HEK293 (cell line): Measurements from ENCODE around the gene USP12.
A peak's percentile ranks its signal among the peaks of the same experiment; 100 is the strongest.

Experiments used
- EGR2 ChIP-seq: fragments of 450-650 bp; formaldehyde crosslinking; IDR thresholded peaks from 2 replicates; pipeline ENCODE4 v1.5.1; 2016; ENCODE audit warnings: low read depth, missing biosample characterization, missing genetic modification characterization
- FEZF1 ChIP-seq: fragments of 450-650 bp; formaldehyde crosslinking; IDR thresholded peaks from 2 replicates; pipeline ENCODE4 v1.5.1; 2016; ENCODE audit warnings: missing biosample characterization, missing genetic modification characterization
- GLIS1 ChIP-seq: fragments of 450-650 bp; formaldehyde crosslinking; IDR thresholded peaks from 2 replicates; pipeline ENCODE4 v1.5.1; 2016; ENCODE audit warnings: missing biosample characterization, missing genetic modification characterization
- INSM2 ChIP-seq: fragments of 450-650 bp; formaldehyde crosslinking; IDR thresholded peaks from 2 replicates; pipeline ENCODE4 v1.5.1; 2016; ENCODE audit warnings: missing biosample characterization, missing genetic modification characterization
- KLF17 ChIP-seq: fragments of 450-650 bp; formaldehyde crosslinking; IDR thresholded peaks from 2 replicates; pipeline ENCODE4 v1.5.1; 2016; ENCODE audit warnings: missing biosample characterization, missing genetic modification characterization
- RBAK ChIP-seq: fragments of 450-650 bp; formaldehyde crosslinking; IDR thresholded peaks from 2 replicates; pipeline ENCODE4 v1.5.1; 2016; ENCODE audit warnings: missing biosample characterization, missing genetic modification characterization
- SP3 ChIP-seq: fragments of 450-650 bp; formaldehyde crosslinking; IDR thresholded peaks from 2 replicates; pipeline ENCODE4 v1.5.1; 2016; ENCODE audit warnings: missing biosample characterization, missing genetic modification characterization
- TCF7L2 ChIP-seq: IDR thresholded peaks from 2 replicates; pipeline ENCODE4 v1.6.1; 2011; ENCODE audit warnings: low read depth, mild to moderate bottlenecking, inconsistent platforms, low read length, moderate library complexity, borderline replicate concordance
- WT1 ChIP-seq: fragments of 450-650 bp; formaldehyde crosslinking; IDR thresholded peaks from 2 replicates; pipeline ENCODE4 v1.5.1; 2016; ENCODE audit warnings: missing biosample characterization, missing genetic modification characterization
- ZBTB1 ChIP-seq: fragments of 450-650 bp; formaldehyde crosslinking; IDR thresholded peaks from 2 replicates; pipeline ENCODE4 v1.5.1; 2016; ENCODE audit warnings: missing biosample characterization, missing genetic modification characterization
- ZBTB10 ChIP-seq: fragments of 450-650 bp; formaldehyde crosslinking; IDR thresholded peaks from 2 replicates; pipeline ENCODE4 v1.5.1; 2016; ENCODE audit warnings: missing biosample characterization, missing genetic modification characterization
- ZBTB26 ChIP-seq: fragments of 450-650 bp; formaldehyde crosslinking; optimal IDR thresholded peaks from 2 replicates; pipeline ENCODE3; 2016; ENCODE audit warnings: missing biosample characterization, mild to moderate bottlenecking, missing genetic modification characterization
- ZEB2 ChIP-seq: fragments of 450-650 bp; formaldehyde crosslinking; IDR thresholded peaks from 2 replicates; pipeline ENCODE4 v1.5.1; 2016; ENCODE audit warnings: missing biosample characterization, missing genetic modification characterization
- ZFHX2 ChIP-seq: fragments of 450-650 bp; formaldehyde crosslinking; conservative IDR thresholded peaks from 2 replicates; pipeline ENCODE4 v1.5.1; 2016; ENCODE audit warnings: missing biosample characterization, missing genetic modification characterization
- ZNF10 ChIP-seq: fragments of 450-650 bp; formaldehyde crosslinking; IDR thresholded peaks from 2 replicates; pipeline ENCODE4 v1.5.1; 2017; ENCODE audit warnings: missing biosample characterization, missing genetic modification characterization
- ZNF157 ChIP-seq: fragments of 450-650 bp; formaldehyde crosslinking; IDR thresholded peaks from 2 replicates; pipeline ENCODE4 v1.5.1; 2016; ENCODE audit warnings: missing biosample characterization, missing genetic modification characterization
- ZNF169 ChIP-seq: fragments of 450-650 bp; formaldehyde crosslinking; IDR thresholded peaks from 2 replicates; pipeline ENCODE4 v1.5.1; 2016; ENCODE audit warnings: missing biosample characterization, missing genetic modification characterization
- ZNF223 ChIP-seq: fragments of 450-650 bp; formaldehyde crosslinking; IDR thresholded peaks from 2 replicates; pipeline ENCODE4 v1.5.1; 2016; ENCODE audit warnings: missing biosample characterization, missing genetic modification characterization
- ZNF362 ChIP-seq: fragments of 450-650 bp; formaldehyde crosslinking; IDR thresholded peaks from 2 replicates; pipeline ENCODE4 v1.5.1; 2016; ENCODE audit warnings: missing biosample characterization, missing genetic modification characterization
- ZNF48 ChIP-seq: fragments of 450-650 bp; formaldehyde crosslinking; IDR thresholded peaks from 2 replicates; pipeline ENCODE4 v1.5.1; 2016; ENCODE audit warnings: missing biosample characterization, missing genetic modification characterization
- ZNF513 ChIP-seq: fragments of 450-650 bp; IDR thresholded peaks from 2 replicates; pipeline ENCODE4 v1.5.1; 2018; ENCODE audit warnings: missing biosample characterization, missing genetic modification characterization
- ZNF645 ChIP-seq: fragments of 450-650 bp; formaldehyde crosslinking; IDR thresholded peaks from 2 replicates; pipeline ENCODE4; 2016; ENCODE audit warnings: missing biosample characterization, missing genetic modification characterization
- ZNF654 ChIP-seq: fragments of 450-650 bp; formaldehyde crosslinking; IDR thresholded peaks from 2 replicates; pipeline ENCODE4 v1.5.1; 2016; ENCODE audit warnings: low read depth, missing biosample characterization, missing genetic modification characterization
- ZNF664 ChIP-seq: fragments of 450-650 bp; formaldehyde crosslinking; IDR thresholded peaks from 2 replicates; pipeline ENCODE4 v1.5.1; 2016; ENCODE audit warnings: missing biosample characterization, missing genetic modification characterization
- ZNF704 ChIP-seq: fragments of 450-650 bp; formaldehyde crosslinking; IDR thresholded peaks from 2 replicates; pipeline ENCODE4 v1.5.1; 2016; ENCODE audit warnings: missing biosample characterization, missing genetic modification characterization
- ZNF777 ChIP-seq: fragments of 450-650 bp; formaldehyde crosslinking; IDR thresholded peaks from 2 replicates; pipeline ENCODE4 v1.5.1; 2017; ENCODE audit warnings: missing biosample characterization, missing genetic modification characterization, borderline replicate concordance
- ZNF843 ChIP-seq: fragments of 450-650 bp; formaldehyde crosslinking; IDR thresholded peaks from 2 replicates; pipeline ENCODE4 v1.5.1; 2016; ENCODE audit warnings: missing biosample characterization, missing genetic modification characterization
- ZSCAN23 ChIP-seq: fragments of 450-650 bp; formaldehyde crosslinking; IDR thresholded peaks from 2 replicates; pipeline ENCODE4 v1.5.1; 2016; ENCODE audit warnings: missing biosample characterization, missing genetic modification characterization
- ZXDB ChIP-seq: fragments of 450-650 bp; formaldehyde crosslinking; IDR thresholded peaks from 2 replicates; pipeline ENCODE4 v1.5.1; 2016; ENCODE audit warnings: missing biosample characterization, missing genetic modification characterization

Gene USP12

GRCh38 chr13:27200413-27201070 lies 28.9 kb upstream of the USP12 start (continued):
- no peak for TF ChIP-seq ZNF654 (tag by site-specific recombination)
- TF ChIP-seq ZNF704: no peak
- TF ChIP-seq WT1 (tag by site-specific recombination): peak; percentile 86
- TF ChIP-seq ZNF223 (tag by site-specific recombination): no peak
- peak; percentile 25; the same call in 1 of the 2 replicates for TF ChIP-seq ZBTB10 (tag by site-specific recombination)
- peak; percentile 80 for TF ChIP-seq KLF17 (tag by site-specific recombination)
- no peak for TF ChIP-seq ZNF664 (tag by site-specific recombination)
- TF ChIP-seq ZNF777 (tag by site-specific recombination): no peak
- no peak for TF ChIP-seq ZNF48 (tag by site-specific recombination)
- no peak for TF ChIP-seq INSM2 (tag by site-specific recombination)
- TF ChIP-seq ZBTB1: no peak
- TF ChIP-seq ZEB2 (tag by site-specific recombination): no peak
- TF ChIP-seq ZXDB (tag by site-specific recombination): no peak
- peak; percentile 67 for TF ChIP-seq ZNF10
- 0 out of 2 replicates have a peak, but pooled peaks have one; percentile 10 for TF ChIP-seq FEZF1 (tag by site-specific recombination)
- no peak for TF ChIP-seq SP3 (tag by site-specific recombination)
- TF ChIP-seq ZFHX2 (tag by site-specific recombination): peak; percentile 72
- no peak for TF ChIP-seq ZNF513 (tag by site-specific recombination)
- TF ChIP-seq ZNF157 (tag by site-specific recombination): no peak
- TF ChIP-seq ZNF645 (tag by site-specific recombination): no peak
- peak; percentile 75; the same call in 1 of the 2 replicates for TF ChIP-seq EGR2 (tag by site-specific recombination)
- TF ChIP-seq GLIS1 (tag by site-specific recombination): 0 out of 2 replicates have a peak, but pooled peaks have one; percentile 33
- no peak for TF ChIP-seq TCF7L2
- TF ChIP-seq ZNF362 (tag by site-specific recombination): peak; percentile 25; the same call in 1 of the 2 replicates
- 0 out of 2 replicates have a peak, but pooled peaks have one; percentile 28 for TF ChIP-seq ZNF843 (tag by site-specific recombination)
- TF ChIP-seq ZSCAN23 (tag by site-specific recombination): no peak
- no peak for TF ChIP-seq ZBTB26 (tag by site-specific recombination)
- no peak for TF ChIP-seq ZNF169 (tag by site-specific recombination)
- no peak for TF ChIP-seq RBAK
